Endothelial cell of umbilical vein (primary cell): ENCODE measurements around the gene VSTM2B. TPM values are rescaled to one million over a fixed set of nuclear protein-coding genes. Genes with fewer than 3 reads are reported as not detected.

Experiments
- BruUV-seq: library from RNA; stranded (reverse); fragments of 400-500 nt; replicated peaks from 2 replicates; lab custom pipeline; 2021; lab: Mats Ljungman, UMichigan
- CTCF ChIA-PET: fragments of 300-600, 350-600 bp; sonication (Branson Sonifier 250); formaldehyde crosslinking; loops from one replicate; lab custom pipeline; 2021; ENCODE audit warnings: antibody characterized with exemption, inconsistent platforms; lab: Charles Lee
- POLR2A ChIA-PET: fragments of 300-600, 350-600 bp; sonication (Branson Sonifier 250); formaldehyde crosslinking; loops from one replicate; lab custom pipeline; 2021; ENCODE audit warnings: antibody characterized with exemption, inconsistent platforms; lab: Charles Lee
- DNase-seq: peaks from one replicate; pipeline ENCODE4 v3.0.0-alpha.2; 2011; ENCODE audit warnings: low read depth, low spot score
- FAIRE-seq: peaks from 2 replicates; lab custom pipeline; 2011; peaks lifted over from hg19 to GRCh38; lab: Jason Lieb, UNC
- H2AFZ ChIP-seq: 2 replicates; pipeline ENCODE4 v1.6.0; 2012; ENCODE audit warnings: low read depth, low read length, control low read depth, inconsistent platforms
- H3K27ac ChIP-seq: 2 replicates; pipeline ENCODE4 v1.5.1; 2011; ENCODE audit warnings: low read depth, mild to moderate bottlenecking, control low read depth, low read length, moderate library complexity; ENCODE audit not compliant: insufficient read depth
- H3K27me3 ChIP-seq, 2 experiments: 2 replicates each; pipeline versions ENCODE4 v1.6.0 to v1.6.1; 2011; ENCODE audit warnings: low read length in 2 of 2, mixed read lengths in 1 of 2; ENCODE audit not compliant: control insufficient read depth in 2 of 2, insufficient read depth in 2 of 2
- H3K36me3 ChIP-seq, 2 experiments: 2 replicates in 1 of 2; 3 replicates in 1 of 2; pipeline ENCODE4 v1.5.1; 2011; ENCODE audit warnings: low read length in 2 of 2, mild to moderate bottlenecking in 1 of 2, moderate library complexity in 1 of 2; ENCODE audit not compliant: control insufficient read depth in 2 of 2, insufficient read depth in 2 of 2; ENCODE audit errors: extremely low read depth in 1 of 2
- H3K4me1 ChIP-seq: 3 replicates; pipeline ENCODE4 v1.5.1; 2011; ENCODE audit warnings: mild to moderate bottlenecking, low read length; ENCODE audit not compliant: control insufficient read depth, insufficient read depth; ENCODE audit errors: extremely low read depth
- H3K4me2 ChIP-seq: 2 replicates; pipeline ENCODE4 v1.6.1; 2011; ENCODE audit warnings: low read length, control low read depth, mixed read lengths; ENCODE audit not compliant: insufficient read depth
- H3K4me3 ChIP-seq, 3 experiments: fragments of 200-600 bp in 1 of 3; sonication (generic), shearing (Covaris generic) in 1 of 3; replicated peaks in 1 of 3; 2 replicates each; pipeline ENCODE4 v1.5.1; 2011 to 2016; ENCODE audit warnings: control low read depth in 3 of 3, low read length in 3 of 3, mild to moderate bottlenecking in 2 of 3, inconsistent platforms in 1 of 3, low read depth in 1 of 3, moderate library complexity in 1 of 3; ENCODE audit not compliant: insufficient read depth in 1 of 3
- H3K79me2 ChIP-seq: 2 replicates; pipeline ENCODE4 v1.6.0; 2012; ENCODE audit warnings: low read length, inconsistent platforms; ENCODE audit not compliant: control insufficient read depth, insufficient read depth
- H3K9ac ChIP-seq: replicated peaks from 2 replicates; pipeline ENCODE3; 2011; ENCODE audit warnings: low read length, control low read depth; ENCODE audit not compliant: insufficient read depth; ENCODE audit errors: extremely low read depth
- H3K9me1 ChIP-seq: replicated peaks from 3 replicates; pipeline ENCODE4 v1.6.0; 2011; ENCODE audit warnings: mild to moderate bottlenecking, low read length; ENCODE audit not compliant: control insufficient read depth, insufficient read depth; ENCODE audit errors: extremely low read depth
- H3K9me3 ChIP-seq: replicated peaks from 2 replicates; pipeline ENCODE4 v1.5.1; 2012; ENCODE audit warnings: low read length, inconsistent platforms; ENCODE audit not compliant: control insufficient read depth, insufficient read depth
- H4K20me1 ChIP-seq: replicated peaks from 2 replicates; pipeline ENCODE3; 2011; ENCODE audit warnings: mild to moderate bottlenecking, low read length; ENCODE audit not compliant: control insufficient read depth, insufficient read depth; ENCODE audit errors: extremely low read depth
- CTCF ChIP-seq, 2 donors: IDR thresholded peaks; 1 replicate in 1 of 2; 2 replicates in 1 of 2; pipeline ENCODE4 v1.5.1; 2011; ENCODE audit warnings: low read length in 2 of 2, mild to moderate bottlenecking in 2 of 2, moderate library complexity in 2 of 2, control low read depth in 1 of 2, inconsistent platforms in 1 of 2, low read depth in 1 of 2; ENCODE audit not compliant: insufficient read depth in 1 of 2; ENCODE audit errors: extremely low read depth in 1 of 2
- EZH2 ChIP-seq: IDR thresholded peaks from 2 replicates; pipeline ENCODE4 v1.6.1; 2012; ENCODE audit warnings: borderline replicate concordance, low read depth, mild to moderate bottlenecking, moderate library complexity, low read length, inconsistent platforms; ENCODE audit not compliant: severe bottlenecking
- FOS ChIP-seq: IDR thresholded peaks from 2 replicates; pipeline ENCODE4 v1.6.1; 2011; ENCODE audit warnings: mild to moderate bottlenecking, low read length, moderate library complexity, borderline replicate concordance; ENCODE audit not compliant: insufficient read depth
- GATA2 ChIP-seq: IDR thresholded peaks from 2 replicates; pipeline ENCODE4 v1.7.0; 2011; ENCODE audit warnings: low read depth, mild to moderate bottlenecking, moderate library complexity, mixed read lengths, low read length; ENCODE audit not compliant: insufficient read length, insufficient read depth
- JUN ChIP-seq: IDR thresholded peaks from 2 replicates; pipeline ENCODE4 v1.6.1; 2011; ENCODE audit warnings: borderline replicate concordance, low read depth; ENCODE audit not compliant: insufficient read length, insufficient read depth
- MYC ChIP-seq: IDR thresholded peaks from one replicate; pipeline ENCODE4 v1.6.1; 2011; ENCODE audit warnings: mild to moderate bottlenecking, low read depth, low read length
- POLR2A ChIP-seq: IDR thresholded peaks from 2 replicates; pipeline ENCODE4 v1.6.1; 2012; ENCODE audit warnings: low read depth, mild to moderate bottlenecking, control low read depth, low read length
- POLR2AphosphoS5 ChIP-seq: IDR thresholded peaks from 2 replicates; pipeline ENCODE4 v1.6.1; 2012; ENCODE audit warnings: low read depth, mild to moderate bottlenecking, control low read depth, low read length, moderate library complexity; ENCODE audit not compliant: insufficient read depth
- dilution Hi-C: fragments of 300-500 bp; cut with MboI; formaldehyde crosslinking; loops from one replicate; pipeline ENCODE4 v1.15.0; 2019; ENCODE audit warnings: low sequenced_read_pairs; ENCODE audit not compliant: extremely low pct_ligation_motif_present
- intact Hi-C: fragments of 100-400 bp; cut with micrococcal nuclease; formaldehyde crosslinking; loops from one replicate; pipeline ENCODE4 v1.10.0; 2022
- polyA plus RNA-seq, 4 experiments: library from polyadenylated mRNA; depleted of rRNA in 3 of 4; stranded (reverse) in 3 of 4; unstranded in 1 of 4; fragments of >200 nt; gene quantifications; 2 replicates each; pipeline versions ENCODE4 v1.2.1 to v1.2.3, GENCODE V29; 2011 to 2012; ENCODE audit warnings: missing spikeins in 1 of 4
- total RNA-seq: library from RNA; stranded (reverse); gene quantifications from 2 replicates; pipeline ENCODE4 v1.2.3, GENCODE V29; 2021
- TF ChIP-seq, protein P1 (sequence below): IDR thresholded peaks from 2 replicates; pipeline ENCODE4 v1.6.1; 2011; ENCODE audit not compliant: insufficient read depth, insufficient read length

VSTM2B gene
- total and polyA plus RNA-seq, 2 donors (not counting 3 experiments of a cell fraction or from before 2014, with no cell fraction given) = not detected

- no peaks in the 10 kb centered on the region for H3K79me2 ChIP-seq
- FAIRE-seq (no peak), DNase-seq (no peak)
- H2AFZ ChIP-seq = no peak overlapping the region
- H3K9ac ChIP-seq = no peak overlapping the region
- H3K9me3 ChIP-seq = peaks cover 2% of the 10 kb centered on the region
- ChIA-PET CTCF (no interaction called here), POLR2A (no interaction called here)
- BruUV-seq = no TSS peak
- intact Hi-C loops = no loop called here
- no peaks in the 10 kb centered on the region for H3K4me1 ChIP-seq
- no peak overlapping the region for H3K4me3 ChIP-seq
- no peaks in the 10 kb centered on the region for H4K20me1 ChIP-seq
- TF ChIP-seq POLR2A = no peak
- TF ChIP-seq GATA2 = no peak
- TF ChIP-seq CTCF (IDR thresholded peaks at IDR 0.05; ENCODE audit: extremely low read depth in 1 of 2, insufficient read depth in 1 of 2, low read depth in 1 of 2, low read length in 2 of 2) = no peak
- no peak for TF ChIP-seq FOS
- TF ChIP-seq, protein P1, sequence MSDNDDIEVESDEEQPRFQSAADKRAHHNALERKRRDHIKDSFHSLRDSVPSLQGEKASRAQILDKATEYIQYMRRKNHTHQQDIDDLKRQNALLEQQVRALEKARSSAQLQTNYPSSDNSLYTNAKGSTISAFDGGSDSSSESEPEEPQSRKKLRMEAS = no peak
- no peak for TF ChIP-seq EZH2
- TF ChIP-seq MYC = no peak
- TF ChIP-seq POLR2AphosphoS5 = no peak
- TF ChIP-seq JUN = no peak
- no peak overlapping the region for H3K27ac ChIP-seq
- H3K27me3 ChIP-seq = no peaks in the 10 kb centered on the region
- H3K36me3 ChIP-seq = no peaks in the 10 kb centered on the region
- no peaks in the 10 kb centered on the region for H3K9me1 ChIP-seq
- dilution Hi-C loops = no loop called here
- H3K4me2 ChIP-seq = no peak overlapping the region
Observed at GRCh38 chr19:29483641-29483920, 42.2 kb upstream of the VSTM2B start.
